Naive thymus-derived CD4-positive, alpha-beta T cell (primary cell): ENCODE data around the gene PAM16. TPM values are rescaled to one million over a fixed set of nuclear protein-coding genes. Genes with fewer than 3 reads are reported as not detected.

ENCODE experiments used
- polyA plus RNA-seq, 2 donors: library from polyadenylated mRNA; unstranded; fragments of 300-500 nt; fragmentation: Illumina TruSeq; gene quantifications; one replicate each; pipeline ENCODE4 v1.2.3, GENCODE V29; 2021
- total RNA-seq, 6 experiments: library from RNA in 5 of 6; stranded (reverse) in 5 of 6; gene quantifications; 1 replicate in 5 of 6; 2 replicates in 1 of 6; pipeline ENCODE4 v1.2.3 and lab custom pipeline; 2021 to 2026

PAM16 gene
- total and polyA plus RNA-seq, 7 experiments from 2014 or later, result 34.1 to 46.2 (median 45.0) TPM

Other genes starting within 250 kb of the PAM16 start
- 10 to 100 TPM in 2 of 5 experiments, 1 to 10 TPM in 3; 3.9 to 14.3 (median 5.6) TPM for gene ADCY9, start 234.9 kb downstream of the PAM16 start, total RNA-seq
- under 1 TPM; 0.46 to 0.47 TPM for gene ADCY9, start 234.9 kb downstream of the PAM16 start, polyA plus RNA-seq
- not detected for gene SRL, start 109.2 kb downstream of the PAM16 start, total RNA-seq
- gene SRL, start 109.2 kb downstream of the PAM16 start, polyA plus RNA-seq, result not detected
- gene TFAP4, start 78.3 kb downstream of the PAM16 start, total RNA-seq, result 10 to 100 TPM; 14.9 to 35.8 (median 25.3) TPM
- gene TFAP4, start 78.3 kb downstream of the PAM16 start, polyA plus RNA-seq, result 1 to 10 TPM; 1.3 to 2.1 TPM
- gene GLIS2, start 35.3 kb downstream of the PAM16 start, total RNA-seq, result under 1 TPM in 1 of 5 experiments, not detected in 4; 0.53 TPM
- gene GLIS2, start 35.3 kb downstream of the PAM16 start, polyA plus RNA-seq, result not detected
- gene VASN, start 20.5 kb upstream of the PAM16 start, total RNA-seq, result 1 to 10 TPM in 1 of 5 experiments, under 1 TPM in 3, not detected in 1; 0.24 to 1.3 (median 0.45) TPM
- gene VASN, start 20.5 kb upstream of the PAM16 start, polyA plus RNA-seq, result under 1 TPM; 0.13 to 0.18 TPM
- gene CORO7, start 65.3 kb upstream of the PAM16 start, total RNA-seq, result 100 to 1,000 TPM; 114 to 572 (median 165) TPM
- 10 to 100 TPM; 29.6 to 62.5 TPM for gene CORO7, start 65.3 kb upstream of the PAM16 start, polyA plus RNA-seq
- 10 to 100 TPM; 33.6 to 79.8 (median 70.5) TPM for gene DNAJA3, start 74.5 kb upstream of the PAM16 start, total RNA-seq
- 10 to 100 TPM; 42.4 to 73.0 TPM for gene DNAJA3, start 74.5 kb upstream of the PAM16 start, polyA plus RNA-seq
- 10 to 100 TPM; 34.2 to 72.7 (median 58.1) TPM for gene NMRAL1, start 123.3 kb upstream of the PAM16 start, total RNA-seq
- 10 to 100 TPM; 61.3 to 81.8 TPM for gene NMRAL1, start 123.3 kb upstream of the PAM16 start, polyA plus RNA-seq
- gene HMOX2, start 125.1 kb upstream of the PAM16 start, total RNA-seq, result 10 to 100 TPM; 44.6 to 84.9 (median 61.0) TPM
- gene HMOX2, start 125.1 kb upstream of the PAM16 start, polyA plus RNA-seq, result 100 to 1,000 TPM; 127 to 163 TPM
- gene CDIP1, start 187.5 kb upstream of the PAM16 start, total RNA-seq, result 10 to 100 TPM; 28.1 to 41.1 (median 31.0) TPM
- gene CDIP1, start 187.5 kb upstream of the PAM16 start, polyA plus RNA-seq, result 10 to 100 TPM; 28.3 to 33.4 TPM
- gene C16orf96, start 205.0 kb upstream of the PAM16 start, total RNA-seq, result under 1 TPM; 0.17 to 0.70 (median 0.64) TPM
- gene C16orf96, start 205.0 kb upstream of the PAM16 start, polyA plus RNA-seq, result not detected